ENCODE data around the gene PIK3R2. TPM values are rescaled to one million over a fixed set of nuclear protein-coding genes. Genes with fewer than 3 reads are reported as not detected.

Gene PIK3R2
- total and polyA plus RNA-seq, 2 of the 8 experiments (the other 6 are each of a cell fraction or from before 2014, with no cell fraction given) = 21.7 to 57.1 TPM

DNA sequence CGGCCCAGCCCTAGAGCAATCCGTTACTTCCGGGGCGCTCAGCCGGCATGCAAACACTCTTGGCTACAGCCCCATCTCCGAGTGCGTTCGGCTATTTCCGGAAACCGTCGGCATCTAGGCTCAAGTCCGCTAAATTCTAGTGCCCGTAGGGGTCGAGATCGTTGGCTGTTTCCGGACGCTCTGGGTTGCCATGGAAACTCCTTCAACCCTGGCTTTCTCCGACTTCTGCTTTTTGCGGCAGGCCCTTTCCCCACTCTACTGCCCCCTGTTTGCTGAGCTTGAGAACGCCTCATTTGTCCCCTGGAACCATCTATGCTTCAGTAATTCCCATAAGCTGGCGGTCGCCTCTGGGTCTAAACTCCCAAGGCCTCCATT lies 534 bp upstream of the PIK3R2 start (continued):
- no peak for TF ChIP-seq ATF3 (IDR thresholded peaks at IDR 0.05; ENCODE audit: insufficient read depth, low read depth, low read length)
- TF ChIP-seq TEAD4 (IDR thresholded peaks at IDR 0.05; ENCODE audit: low read depth, low read length) = 0 out of 2 replicates have a peak, but pooled peaks have one; percentile 2
